NCI-H510A treated with DMSO at 0.1 percent for 48 hours (cell line): ENCODE results near the gene VPS37D.
A peak's percentile ranks its signal among the peaks of the same experiment; 100 is the strongest.
"Not testable (repeated sequence)": the region's sequence is repeated elsewhere in the genome, so short reads cannot be mapped to it uniquely, and the experiment has no call there.

Experiments used
- DNase-seq: peaks from one replicate; lab custom pipeline; 2025; lab: John Stamatoyannopoulos, UW

The VPS37D gene

GRCh38 chr7:73706126-73707044 is 38.8 kb downstream of the VPS37D start:
- DNase-seq = no peak

GRCh38 chr7:73707045-73707631 is 39.5 kb downstream of the VPS37D start:
- DNase-seq = peak; percentile 86

- DNase-seq = no peak
These were observed 41.4 kb downstream of the VPS37D start for GRCh38 chr7:73708961-73709549.

- no peak for DNase-seq
These were observed 45.1 kb downstream of the VPS37D start for GRCh38 chr7:73712773-73713172.

- not testable (repeated sequence) for DNase-seq
These were observed 45.7 kb downstream of the VPS37D start for GRCh38 chr7:73713319-73713718.

- peak; percentile 95 for DNase-seq
These were observed 48.2 kb downstream of the VPS37D start for GRCh38 chr7:73715648-73716317.

GRCh38 chr7:73716318-73716890 is 48.8 kb downstream of the VPS37D start:
- DNase-seq = no peak

- DNase-seq = no peak
These were observed 49.6 kb downstream of the VPS37D start for GRCh38 chr7:73717025-73717807.

GRCh38 chr7:73717991-73718405 is 50.4 kb downstream of the VPS37D start:
- DNase-seq = no peak

- no peak for DNase-seq
These were observed 50.8 kb downstream of the VPS37D start for GRCh38 chr7:73718438-73718881.

GRCh38 chr7:73718905-73719805 is 51.5 kb downstream of the VPS37D start, which contains the start of gene STX1A:
TSS of gene STX1A (minus strand) at chr7:73719669. CDS start at chr7:73719631, 38 bp downstream.
- DNase-seq = peak; percentile 24

- no peak for DNase-seq
These were observed 52.2 kb downstream of the VPS37D start for GRCh38 chr7:73719806-73720169.

- not testable (repeated sequence) for DNase-seq
These were observed 52.8 kb downstream of the VPS37D start for GRCh38 chr7:73720443-73720842.

GRCh38 chr7:73721377-73721817 is 53.8 kb downstream of the VPS37D start:
- DNase-seq = no peak
